Astrocyte of the cerebellum (primary cell): ENCODE results near the gene MOV10L1.

Source experiments
- DNase-seq: peaks from one replicate; pipeline ENCODE4 v3.0.0-alpha.2; 2011; ENCODE audit warnings: low read depth
- H3K4me3 ChIP-seq: 2 replicates; pipeline ENCODE4 v1.5.1; 2011; ENCODE audit warnings: mild to moderate bottlenecking, low read depth, low read length, moderate library complexity
- CTCF ChIP-seq: IDR thresholded peaks from 2 replicates; pipeline ENCODE4 v1.5.1; 2012; ENCODE audit warnings: low read length, low read depth, moderate library complexity, mild to moderate bottlenecking; ENCODE audit errors: missing control alignments
- in situ Hi-C: cut with HindIII; loops from 2 replicates; pipeline ENCODE4 v1.10.0; 2017; ENCODE audit warnings: low sequenced_read_pairs

The MOV10L1 gene

GRCh38 chr22:50072714-50073538 is 16.9 kb upstream of the MOV10L1 start:
- in situ Hi-C loops, result no loop called here
- no peak for DNase-seq
- H3K4me3 ChIP-seq, result no peak overlapping the region
- TF ChIP-seq CTCF, result no peak

GRCh38 chr22:50074056-50074455 is 15.8 kb upstream of the MOV10L1 start:
- in situ Hi-C loops, result no loop called here
- no peak overlapping the region for H3K4me3 ChIP-seq
- no peak for DNase-seq
- no peak for TF ChIP-seq CTCF

GRCh38 chr22:50074551-50075530 is 15.0 kb upstream of the MOV10L1 start:
- in situ Hi-C loops, result no loop called here
- TF ChIP-seq CTCF, result no peak
- no peak for DNase-seq
- H3K4me3 ChIP-seq, result no peak overlapping the region

- no peak for DNase-seq
- no peak overlapping the region for H3K4me3 ChIP-seq
- no peak for TF ChIP-seq CTCF
- in situ Hi-C loops, result no loop called here
These were observed 12.9 kb upstream of the MOV10L1 start for GRCh38 chr22:50076646-50077535.

- TF ChIP-seq CTCF, result no peak
- no peak for DNase-seq
- in situ Hi-C loops, result no loop called here
- H3K4me3 ChIP-seq, result no peak overlapping the region
These were observed 11.6 kb upstream of the MOV10L1 start for GRCh38 chr22:50078246-50078645.

- TF ChIP-seq CTCF, result no peak
- in situ Hi-C loops, result no loop called here
- no peak for DNase-seq
- no peak overlapping the region for H3K4me3 ChIP-seq
These were observed 11.0 kb upstream of the MOV10L1 start for GRCh38 chr22:50078761-50079160.
